Endothelial cell (in vitro differentiated cells): ENCODE results near the gene FBF1. TPM values are rescaled to one million over a fixed set of nuclear protein-coding genes. Genes with fewer than 3 reads are reported as not detected.
A peak's percentile ranks its signal among the peaks of the same experiment; 100 is the strongest.

Source experiments
- DNase-seq: peaks from one replicate; pipeline ENCODE4 v3.0.0; 2021; ENCODE audit warnings: low spot score
- H3K27ac Mint-ChIP-seq: one replicate; pipeline ENCODE4 v1.8.0; 2021; ENCODE audit warnings: mixed read lengths, inconsistent platforms; ENCODE audit not compliant: unreplicated experiment
- H3K27me3 Mint-ChIP-seq: one replicate; pipeline ENCODE4 v1.8.0; 2021; ENCODE audit warnings: mild to moderate bottlenecking, moderate library complexity, mixed read lengths, inconsistent platforms; ENCODE audit not compliant: unreplicated experiment
- H3K36me3 Mint-ChIP-seq: one replicate; pipeline ENCODE4 v1.8.0; 2021; ENCODE audit warnings: mild to moderate bottlenecking, low read depth, mixed read lengths, inconsistent platforms; ENCODE audit not compliant: unreplicated experiment
- H3K4me1 Mint-ChIP-seq: one replicate; pipeline ENCODE4 v1.8.0; 2021; ENCODE audit warnings: mild to moderate bottlenecking, mixed read lengths, inconsistent platforms; ENCODE audit not compliant: unreplicated experiment
- H3K4me3 Mint-ChIP-seq: one replicate; pipeline ENCODE4 v1.8.0; 2021; ENCODE audit warnings: mild to moderate bottlenecking, mixed read lengths, inconsistent platforms; ENCODE audit not compliant: unreplicated experiment
- H3K9me3 Mint-ChIP-seq: one replicate; pipeline ENCODE4 v1.8.0; 2021; ENCODE audit warnings: mixed read lengths, inconsistent platforms; ENCODE audit not compliant: unreplicated experiment
- CTCF ChIP-seq: fragments of 200-600 bp; sonication (generic); IDR thresholded peaks from one replicate; pipeline ENCODE4 v1.5.0; 2021; ENCODE audit warnings: antibody characterized with exemption; ENCODE audit not compliant: unreplicated experiment
- total RNA-seq: library from RNA; stranded (reverse); fragmentation: NEBNext Ultra II Directional; extraction: Animal tissue kit (Norgen Biotek cat#: 25700); gene quantifications from one replicate; pipeline ENCODE4 v1.2.1, GENCODE V29; 2021; ENCODE audit not compliant: unreplicated experiment

Gene FBF1
- total RNA-seq, 1 donor from 2014 or later, result 7.8 TPM

DNA sequence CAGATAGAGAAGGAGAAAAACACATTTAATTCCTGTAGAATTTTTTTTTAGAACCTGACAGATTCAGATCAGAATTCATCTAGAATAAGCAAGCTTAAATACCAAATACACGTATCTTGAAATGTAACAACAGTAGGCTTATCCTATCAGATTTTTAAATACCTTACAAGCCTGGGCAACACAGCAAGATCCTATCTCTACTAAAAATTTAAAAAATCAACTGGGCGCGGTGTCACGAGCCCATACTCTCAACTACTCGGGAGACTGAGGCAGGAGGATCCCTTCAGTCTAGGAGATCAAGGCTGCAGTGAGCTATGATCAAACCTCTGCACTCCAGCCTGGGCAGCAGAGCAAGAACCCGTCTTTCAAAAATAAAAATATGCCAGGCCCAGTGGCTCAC is 24.6 kb upstream of the FBF1 start:
- Mint-ChIP-seq H3K27me3 (peaks cover 4% of the 10 kb centered on the region), H3K4me1 (peaks cover 13% of the 10 kb centered on the region), H3K4me3 (no peak overlapping the region), H3K27ac (no peak overlapping the region), H3K36me3 (peaks cover 13% of the 10 kb centered on the region), H3K9me3 (no peaks in the 10 kb centered on the region)
- no peak for DNase-seq
- TF ChIP-seq CTCF, result no peak

- Mint-ChIP-seq H3K27ac (no peak overlapping the region), H3K4me1 (no peaks in the 10 kb centered on the region), H3K9me3 (no peaks in the 10 kb centered on the region), H3K27me3 (peaks cover 4% of the 10 kb centered on the region), H3K4me3 (no peak overlapping the region), H3K36me3 (peaks cover 9% of the 10 kb centered on the region)
- TF ChIP-seq CTCF, result no peak
- no peak for DNase-seq
These were observed 19.1 kb upstream of the FBF1 start for GRCh38 chr17:75959839-75960511.

- DNase-seq, result no peak
- no peak overlapping the region for H3K27ac Mint-ChIP-seq
These were observed 18.4 kb upstream of the FBF1 start for GRCh38 chr17:75959051-75959838.

GRCh38 chr17:75950855-75951554 is 10.2 kb upstream of the FBF1 start:
- Mint-ChIP-seq H3K36me3 (peaks cover 25% of the 10 kb centered on the region), H3K27me3 (no peaks in the 10 kb centered on the region), H3K4me3 (peak overlapping the region; percentile 43), H3K9me3 (no peaks in the 10 kb centered on the region), H3K27ac (no peak overlapping the region), H3K4me1 (no peaks in the 10 kb centered on the region)
- no peak for TF ChIP-seq CTCF
- no peak for DNase-seq

More at GRCh38 chr17:75959051-75959838, 18.4 kb upstream of the FBF1 start:
- Mint-ChIP-seq H3K4me1 (no peaks in the 10 kb centered on the region), H3K4me3 (no peak overlapping the region), H3K27me3 (peaks cover 4% of the 10 kb centered on the region), H3K9me3 (no peaks in the 10 kb centered on the region), H3K36me3 (peaks cover 9% of the 10 kb centered on the region)
- TF ChIP-seq CTCF, result no peak

DNA sequence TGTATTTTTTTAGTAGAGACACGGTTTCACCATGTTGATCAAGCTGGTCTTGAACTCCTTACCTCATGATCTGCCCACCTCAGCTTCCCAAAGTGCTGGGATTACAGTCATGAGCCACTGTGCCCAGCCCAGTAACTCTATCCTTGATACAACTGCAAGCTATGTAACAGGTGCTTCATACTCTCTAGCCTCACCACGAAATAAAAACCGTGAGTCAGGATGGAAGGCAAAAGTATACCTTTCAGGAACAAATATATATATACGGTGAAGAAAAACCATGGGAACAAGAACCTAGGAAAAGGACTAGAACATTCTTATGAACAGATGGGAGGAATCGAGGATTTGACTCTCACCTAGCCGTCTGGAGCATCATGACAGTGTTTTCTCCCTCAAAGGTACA is 9.6 kb upstream of the FBF1 start:
- Mint-ChIP-seq H3K27me3 (no peaks in the 10 kb centered on the region), H3K4me1 (no peaks in the 10 kb centered on the region), H3K4me3 (no peak overlapping the region), H3K36me3 (peaks cover 25% of the 10 kb centered on the region), H3K27ac (no peak overlapping the region), H3K9me3 (no peaks in the 10 kb centered on the region)
- no peak for TF ChIP-seq CTCF
- no peak for DNase-seq
